Measurements from ENCODE around the gene SOX13. TPM values are rescaled to one million over a fixed set of nuclear protein-coding genes. Genes with fewer than 3 reads are reported as not detected.

The SOX13 gene
- total and polyA plus RNA-seq, 5 experiments from 2014 or later = 0.29 to 0.77 (median 0.41) TPM; not detected in 1

DNA sequence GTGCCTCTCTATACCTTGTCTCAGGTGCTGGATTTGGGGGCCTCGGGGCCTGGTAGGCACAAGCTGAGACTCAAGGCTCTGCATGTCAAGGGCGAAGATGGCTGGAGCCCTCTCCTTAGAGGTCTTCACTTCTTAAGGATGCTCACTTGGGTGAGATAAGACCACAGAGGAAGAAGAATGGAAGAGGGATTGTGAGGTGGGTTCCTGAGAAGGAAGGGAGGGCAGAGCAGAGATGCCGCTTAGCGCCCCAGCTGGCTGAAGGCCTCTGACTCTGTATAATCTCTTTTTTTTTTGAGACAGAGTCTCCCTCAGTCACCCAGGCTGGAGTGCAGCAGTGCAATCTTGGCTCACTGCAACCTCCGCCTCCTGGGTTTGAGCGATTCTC, 32.2 kb downstream of the SOX13 start:
- peak overlapping the region; percentile 38 to 93 (median 78) for H3K27ac Mint-ChIP-seq
- ATAC-seq (no peak), DNase-seq (no peak)
- POLR2A ChIA-PET = interaction anchor here (0.6 kb wide), 1 partner anchor 294 kb away, joined by 4 read pairs; no protein-coding TSS in a partner anchor
- H3K9me3 Mint-ChIP-seq = no peaks in the 10 kb centered on the region
- H3K36me3 Mint-ChIP-seq = no peaks in the 10 kb centered on the region
- peaks cover 13 to 45% (median 34%) of the 10 kb centered on the region in 4 donors for H3K4me1 Mint-ChIP-seq
- H3K4me3 Mint-ChIP-seq = peak overlapping the region in 7 of 10 donors; percentile 14 to 79 (median 61)
- H3K27me3 Mint-ChIP-seq = peaks cover 0 to 5% (median 1%) of the 10 kb centered on the region in 5 donors

DNA sequence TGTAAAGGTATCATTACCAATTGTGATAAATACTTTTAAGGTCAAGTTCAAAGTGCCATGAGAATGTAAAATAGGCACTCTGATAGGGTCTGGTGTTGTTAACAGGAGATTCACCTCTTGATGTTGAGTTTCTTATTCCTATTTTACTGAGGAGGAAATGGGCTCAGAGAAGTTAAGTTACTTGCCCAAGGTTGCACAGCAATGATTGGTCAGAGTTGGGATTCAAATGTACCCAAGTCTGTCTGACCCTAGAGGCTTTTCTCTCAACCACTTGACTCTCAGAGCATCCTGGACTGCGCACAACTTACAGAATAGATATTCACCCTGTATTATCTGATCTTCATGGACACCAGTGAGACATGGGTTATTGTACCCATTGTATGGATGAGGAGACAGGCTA, 33.9 kb downstream of the SOX13 start:
- Mint-ChIP-seq H3K27ac (peak overlapping the region in 1 of 10 donors; percentile 16), H3K4me3 (no peak overlapping the region), H3K36me3 (no peaks in the 10 kb centered on the region), H3K9me3 (no peaks in the 10 kb centered on the region), H3K27me3 (peaks cover 0 to 5% (median 0%) of the 10 kb centered on the region in 5 donors), H3K4me1 (peaks cover 13 to 42% (median 33%) of the 10 kb centered on the region in 4 donors)
- DNase-seq = no peak
- POLR2A ChIA-PET = no interaction called here
- ATAC-seq = no peak

GRCh38 chr1:204107892-204108291, 35.0 kb downstream of the SOX13 start:
- POLR2A ChIA-PET = no interaction called here
- Mint-ChIP-seq H3K27me3 (peaks cover 0 to 5% (median 3%) of the 10 kb centered on the region in 5 donors), H3K4me1 (peaks cover 12 to 31% (median 24%) of the 10 kb centered on the region in 4 donors), H3K9me3 (no peaks in the 10 kb centered on the region), H3K4me3 (no peak overlapping the region), H3K27ac (no peak overlapping the region), H3K36me3 (no peaks in the 10 kb centered on the region)
- ATAC-seq (no peak), DNase-seq (no peak)

DNA sequence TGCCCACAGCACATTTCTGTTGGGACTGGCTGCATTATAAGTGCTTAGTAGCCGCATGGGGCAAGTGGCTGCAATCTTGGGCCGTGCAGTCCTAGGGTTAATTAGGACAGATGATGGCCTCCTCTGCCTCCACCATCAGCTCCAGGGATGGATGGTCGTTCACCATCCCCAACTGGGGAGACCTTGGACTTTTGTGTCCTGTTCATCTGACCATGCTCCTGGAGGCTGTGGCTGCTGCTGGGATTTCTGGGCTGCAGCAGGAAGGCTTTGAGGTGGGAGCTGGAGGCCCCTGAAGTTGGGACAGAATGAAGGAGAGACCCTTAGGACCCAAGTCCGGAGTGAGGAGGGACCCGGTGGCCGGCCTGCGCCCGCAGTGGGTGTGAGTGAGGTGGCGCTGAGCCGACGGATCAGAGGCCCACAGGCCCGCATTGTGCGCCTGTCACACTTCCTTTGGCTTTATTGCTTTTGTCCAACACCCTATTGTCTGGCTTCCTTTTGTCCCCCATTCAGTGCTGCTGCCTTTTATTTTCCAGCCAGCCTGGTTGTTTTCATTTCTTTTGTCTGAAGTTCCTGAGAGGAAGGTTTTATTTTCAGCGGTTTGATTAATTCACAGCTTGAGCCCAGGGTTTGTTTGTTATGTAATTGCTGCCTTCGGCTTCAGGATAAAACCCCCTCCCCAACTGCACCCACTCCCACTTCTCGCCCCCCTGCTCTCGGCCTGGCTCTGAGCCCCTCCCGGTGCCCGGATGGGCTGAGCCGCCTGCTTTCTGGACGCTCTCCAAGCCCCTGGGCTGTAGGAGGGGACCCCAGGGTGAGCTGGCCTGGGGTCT, 35.6 kb downstream of the SOX13 start:
- peak overlapping the region in 1 of 10 donors; percentile 31 for H3K27ac Mint-ChIP-seq
- peaks cover 10 to 25% (median 17%) of the 10 kb centered on the region in 4 donors for H3K4me1 Mint-ChIP-seq
- no peak for ATAC-seq
- peaks cover 0 to 5% (median 3%) of the 10 kb centered on the region in 5 donors for H3K27me3 Mint-ChIP-seq
- H3K36me3 Mint-ChIP-seq = no peaks in the 10 kb centered on the region
- no peak overlapping the region for H3K4me3 Mint-ChIP-seq
- POLR2A ChIA-PET = no interaction called here
- peaks cover 0 to 2% (median 0%) of the 10 kb centered on the region in 9 donors for H3K9me3 Mint-ChIP-seq
- no peak for DNase-seq

DNA sequence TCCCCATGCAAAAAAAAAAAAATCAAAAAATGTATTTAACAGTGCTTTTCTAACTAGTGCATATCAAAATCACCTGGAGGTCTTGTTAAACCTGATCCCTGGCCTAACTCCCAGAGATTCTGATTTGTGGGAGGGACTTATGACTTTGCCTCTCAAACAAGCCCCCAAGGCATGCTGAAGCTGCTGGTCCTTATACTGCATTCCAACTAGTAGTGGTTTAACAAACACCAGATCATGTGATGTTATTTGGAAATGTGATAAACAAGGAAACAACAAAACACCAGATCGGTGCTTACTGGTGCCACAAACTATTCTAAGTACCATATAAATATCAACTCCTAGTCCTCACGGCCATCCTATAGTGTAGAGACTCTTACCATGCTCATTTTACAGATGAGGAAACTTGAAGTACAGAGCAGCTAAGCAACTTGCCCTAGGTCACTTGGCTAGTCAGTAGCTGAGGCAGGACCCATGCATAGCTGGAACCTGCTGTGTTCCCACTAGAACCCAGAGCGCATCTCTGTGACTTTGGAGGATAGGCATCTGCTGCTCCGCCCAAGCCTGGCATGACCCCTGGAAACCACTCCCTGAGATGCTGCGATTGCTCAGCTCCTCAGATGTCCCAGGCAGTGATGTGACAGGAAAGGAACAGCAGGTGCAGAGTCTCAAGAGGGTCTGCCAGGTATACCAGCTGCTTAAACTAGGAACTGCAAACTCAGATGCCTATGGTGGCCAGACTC, 38.1 kb downstream of the SOX13 start:
- POLR2A ChIA-PET = no interaction called here
- ATAC-seq (no peak), DNase-seq (no peak)
- Mint-ChIP-seq H3K4me3 (no peak overlapping the region), H3K36me3 (no peaks in the 10 kb centered on the region), H3K9me3 (peaks cover 0 to 2% (median 0%) of the 10 kb centered on the region in 9 donors), H3K27ac (no peak overlapping the region), H3K27me3 (peaks cover 0 to 4% (median 2%) of the 10 kb centered on the region in 5 donors), H3K4me1 (peaks cover 0 to 8% (median 3%) of the 10 kb centered on the region in 4 donors)

DNA sequence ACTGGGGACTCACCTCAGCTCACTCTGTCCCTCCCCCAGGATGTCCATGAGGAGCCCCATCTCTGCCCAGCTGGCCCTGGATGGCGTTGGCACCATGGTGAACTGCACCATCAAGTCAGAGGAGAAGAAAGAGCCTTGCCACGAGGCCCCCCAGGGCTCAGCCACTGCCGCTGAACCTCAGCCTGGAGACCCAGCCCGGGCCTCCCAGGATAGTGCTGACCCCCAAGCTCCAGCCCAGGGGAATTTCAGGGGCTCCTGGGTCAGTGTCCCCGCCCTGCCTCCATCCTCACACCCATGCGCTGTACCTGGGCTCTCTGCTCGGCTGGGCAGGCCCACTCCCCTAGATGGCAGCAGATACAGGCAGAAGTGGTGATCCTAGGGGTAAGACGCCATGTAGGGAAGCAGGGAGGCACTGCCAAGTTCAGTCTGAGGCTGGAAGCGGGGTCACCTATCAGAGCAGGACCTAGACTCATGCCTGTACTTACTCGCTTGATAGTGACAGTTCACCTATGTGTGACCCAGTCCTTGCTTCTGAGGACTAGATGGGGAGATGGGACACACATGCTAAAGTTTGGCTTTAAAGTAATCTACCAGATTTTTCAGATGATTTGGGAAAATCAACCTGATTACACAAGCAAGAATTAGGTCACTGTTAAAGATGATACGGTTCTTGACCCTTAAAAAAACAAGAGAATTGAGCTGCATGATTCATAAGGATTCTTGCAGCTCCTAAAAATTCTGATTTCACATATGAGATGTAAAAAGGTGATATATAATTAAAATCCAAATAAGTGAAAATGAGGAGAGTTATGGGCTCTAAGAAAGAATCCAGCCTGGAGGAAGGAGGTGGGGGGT, 40.2 kb downstream of the SOX13 start:
- DNase-seq (no peak), ATAC-seq (no peak)
- Mint-ChIP-seq H3K27ac (peak overlapping the region in 1 of 10 donors; percentile 24), H3K27me3 (peaks cover 0 to 4% (median 2%) of the 10 kb centered on the region in 5 donors), H3K9me3 (peaks cover 0 to 2% (median 0%) of the 10 kb centered on the region in 9 donors), H3K36me3 (no peaks in the 10 kb centered on the region), H3K4me1 (peaks cover 0 to 4% (median 2%) of the 10 kb centered on the region in 4 donors), H3K4me3 (no peak overlapping the region)
- POLR2A ChIA-PET = no interaction called here

GRCh38 chr1:204113896-204114295, 41.0 kb downstream of the SOX13 start:
- POLR2A ChIA-PET = no interaction called here
- Mint-ChIP-seq H3K27me3 (peaks cover 0 to 3% (median 2%) of the 10 kb centered on the region in 5 donors), H3K4me1 (peaks cover 0 to 4% (median 2%) of the 10 kb centered on the region in 4 donors), H3K4me3 (no peak overlapping the region), H3K9me3 (peaks cover 0 to 2% (median 0%) of the 10 kb centered on the region in 9 donors), H3K27ac (no peak overlapping the region), H3K36me3 (no peaks in the 10 kb centered on the region)
- DNase-seq (no peak), ATAC-seq (no peak)

- Mint-ChIP-seq H3K36me3 (no peaks in the 10 kb centered on the region), H3K27me3 (peaks cover 0 to 3% (median 0%) of the 10 kb centered on the region in 5 donors), H3K27ac (no peak overlapping the region), H3K4me1 (peaks cover 0 to 2% (median under 1%) of the 10 kb centered on the region in 4 donors), H3K4me3 (no peak overlapping the region), H3K9me3 (peaks cover 0 to 2% (median 0%) of the 10 kb centered on the region in 9 donors)
- ATAC-seq (no peak), DNase-seq (no peak)
- POLR2A ChIA-PET = no interaction called here
Observed at GRCh38 chr1:204114606-204115005, 41.7 kb downstream of the SOX13 start.

GRCh38 chr1:204115116-204115515, 42.2 kb downstream of the SOX13 start:
- H3K27ac Mint-ChIP-seq = no peak overlapping the region
- POLR2A ChIA-PET = interaction anchor here (0.6 kb wide), 1 partner anchor 374 kb away, joined by 3 read pairs; no protein-coding TSS in a partner anchor
- no peak for ATAC-seq
- peaks cover 0 to 2% (median under 1%) of the 10 kb centered on the region in 4 donors for H3K4me1 Mint-ChIP-seq
- H3K9me3 Mint-ChIP-seq = peaks cover 0 to 2% (median 0%) of the 10 kb centered on the region in 9 donors
- H3K36me3 Mint-ChIP-seq = no peaks in the 10 kb centered on the region
- peaks cover 0 to 3% (median 0%) of the 10 kb centered on the region in 5 donors for H3K27me3 Mint-ChIP-seq
- no peak overlapping the region for H3K4me3 Mint-ChIP-seq
- DNase-seq = no peak

DNA sequence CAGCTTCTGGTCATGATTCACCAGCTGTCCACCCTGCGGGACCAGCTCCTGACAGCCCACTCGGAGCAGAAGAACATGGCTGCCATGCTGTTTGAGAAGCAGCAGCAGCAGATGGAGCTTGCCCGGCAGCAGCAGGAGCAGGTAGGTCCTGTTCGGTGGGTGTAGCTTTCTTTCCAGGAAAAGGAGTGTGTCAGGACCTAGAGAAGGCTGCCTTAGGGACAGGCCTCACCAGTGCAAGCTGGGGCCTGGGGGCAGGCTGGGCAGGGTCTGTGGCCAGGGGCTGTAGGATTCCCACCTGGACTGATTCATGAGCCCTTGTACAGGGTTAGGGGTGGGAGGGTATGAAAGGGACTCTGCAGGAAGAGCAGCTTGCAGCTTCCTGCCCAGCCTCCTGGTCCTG, 43.6 kb downstream of the SOX13 start:
- peaks cover 0 to 3% (median 0%) of the 10 kb centered on the region in 5 donors for H3K27me3 Mint-ChIP-seq
- POLR2A ChIA-PET = no interaction called here
- H3K27ac Mint-ChIP-seq = no peak overlapping the region
- ATAC-seq (no peak), DNase-seq (no peak)
- H3K9me3 Mint-ChIP-seq = peaks cover 0 to 2% (median 0%) of the 10 kb centered on the region in 9 donors
- no peaks in the 10 kb centered on the region for H3K36me3 Mint-ChIP-seq
- no peak overlapping the region for H3K4me3 Mint-ChIP-seq
- peaks cover 0 to 2% (median under 1%) of the 10 kb centered on the region in 4 donors for H3K4me1 Mint-ChIP-seq

DNA sequence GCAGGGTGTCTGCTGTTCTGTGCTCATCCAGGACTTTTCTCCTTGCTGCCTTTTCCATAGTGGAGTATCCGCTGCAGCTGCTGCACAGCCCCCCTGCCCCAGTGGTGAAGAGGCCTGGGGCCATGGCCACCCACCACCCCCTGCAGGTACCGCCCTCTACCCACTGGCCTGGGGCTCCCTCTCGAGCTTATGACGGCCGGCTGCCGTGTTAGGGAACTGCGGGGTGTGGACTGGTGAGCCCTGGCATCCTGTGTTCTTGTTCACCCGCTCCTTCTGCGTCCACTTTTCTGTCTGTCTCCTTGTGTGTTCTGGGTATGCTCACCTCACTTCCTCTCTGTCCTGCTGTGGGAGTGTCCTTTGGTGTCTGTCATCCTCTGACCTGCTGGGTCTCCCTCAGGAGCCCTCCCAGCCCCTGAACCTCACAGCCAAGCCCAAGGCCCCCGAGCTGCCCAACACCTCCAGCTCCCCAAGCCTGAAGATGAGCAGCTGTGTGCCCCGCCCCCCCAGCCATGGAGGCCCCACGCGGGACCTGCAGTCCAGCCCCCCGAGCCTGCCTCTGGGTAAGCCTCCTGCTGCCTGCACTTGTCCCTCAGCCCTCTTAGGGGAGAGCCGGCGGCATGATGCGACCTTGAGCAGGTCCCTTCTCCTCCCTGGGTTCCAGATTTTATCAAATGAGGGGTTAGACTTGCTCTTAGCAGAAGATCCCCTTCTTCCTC, 49.1 kb downstream of the SOX13 start:
- DNase-seq (no peak), ATAC-seq (no peak)
- H3K27me3 Mint-ChIP-seq = no peaks in the 10 kb centered on the region
- no peaks in the 10 kb centered on the region for H3K36me3 Mint-ChIP-seq
- H3K4me1 Mint-ChIP-seq = no peaks in the 10 kb centered on the region
- peak overlapping the region in 2 of 10 donors; percentile 43 to 62 for H3K27ac Mint-ChIP-seq
- no peak overlapping the region for H3K4me3 Mint-ChIP-seq
- POLR2A ChIA-PET = no interaction called here
- no peaks in the 10 kb centered on the region for H3K9me3 Mint-ChIP-seq

DNA sequence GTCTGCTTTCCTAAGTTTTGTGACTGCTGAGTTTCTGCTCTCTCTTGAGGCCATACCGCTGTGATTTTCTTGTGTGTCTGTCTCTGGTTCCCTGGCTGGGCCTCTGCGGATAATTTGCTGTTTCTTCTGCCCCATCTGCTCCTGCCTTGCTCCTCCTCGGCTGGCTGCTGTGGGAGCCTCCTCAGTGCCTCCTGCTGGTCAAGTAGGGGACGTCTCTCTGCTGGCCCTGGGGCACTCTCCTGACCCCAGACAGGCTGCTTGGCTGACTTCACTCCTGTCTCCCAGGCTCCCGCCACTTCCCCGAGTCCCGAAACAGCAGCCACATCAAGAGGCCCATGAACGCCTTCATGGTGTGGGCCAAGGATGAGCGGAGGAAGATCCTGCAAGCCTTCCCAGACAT, 50.5 kb downstream of the SOX13 start:
- Mint-ChIP-seq H3K27ac (no peak overlapping the region), H3K27me3 (no peaks in the 10 kb centered on the region), H3K4me1 (no peaks in the 10 kb centered on the region), H3K9me3 (no peaks in the 10 kb centered on the region), H3K4me3 (no peak overlapping the region), H3K36me3 (no peaks in the 10 kb centered on the region)
- no peak for DNase-seq
- ATAC-seq = no peak
- POLR2A ChIA-PET = no interaction called here

Measured in naive thymus-derived CD8-positive, alpha-beta T cell (primary cell).